Activated CD4-positive, alpha-beta T cell treated with anti-CD3 and anti-CD28 coated beads for 36 hours (primary cell): ENCODE results near the gene CACNA2D3. TPM values are rescaled to one million over a fixed set of nuclear protein-coding genes. Genes with fewer than 3 reads are reported as not detected.

Source experiments
- ATAC-seq: fragments of 200-7000 bp; cut with Tn5 transposase; one replicate; pipeline ENCODE4 v1.10.0; 2021; ENCODE audit warnings: mild to moderate bottlenecking, moderate library complexity
- CTCF ChIA-PET: fragments of 350-600 bp; sonication (Branson Sonifier 250); formaldehyde crosslinking; loops from one replicate; lab custom pipeline; 2021; ENCODE audit warnings: antibody characterized with exemption; lab: Charles Lee
- POLR2A ChIA-PET: fragments of 350-600 bp; sonication (Branson Sonifier 250); formaldehyde crosslinking; loops from one replicate; lab custom pipeline; 2021; ENCODE audit warnings: antibody characterized with exemption, inconsistent platforms; lab: Charles Lee
- DNase-seq: peaks from one replicate; pipeline ENCODE4 v3.0.0-alpha.2; 2020
- H3K27ac Mint-ChIP-seq: one replicate; pipeline ENCODE4 v1.8.0; 2021; ENCODE audit warnings: mixed read lengths
- H3K27me3 Mint-ChIP-seq: one replicate; pipeline ENCODE4 v1.8.0; 2021; ENCODE audit warnings: mixed read lengths
- H3K36me3 Mint-ChIP-seq: one replicate; pipeline ENCODE4 v1.8.0; 2021; ENCODE audit warnings: low read depth, mixed read lengths
- H3K4me1 Mint-ChIP-seq: one replicate; pipeline ENCODE4 v1.8.0; 2021; ENCODE audit warnings: mixed read lengths
- H3K4me3 Mint-ChIP-seq: one replicate; pipeline ENCODE4 v1.8.0; 2021; ENCODE audit warnings: mild to moderate bottlenecking, moderate library complexity, mixed read lengths
- H3K9me3 Mint-ChIP-seq: one replicate; pipeline ENCODE4 v1.8.0; 2021; ENCODE audit warnings: low read depth, mixed read lengths
- intact Hi-C, 2 experiments: fragments of 100-400 bp; cut with DNase I in 1 of 2; cut with micrococcal nuclease in 1 of 2; formaldehyde crosslinking; loops; one replicate each; pipeline versions ENCODE4 v1.14.2 to v1.15.1; 2022 to 2024; cut with DNase I, micrococcal nuclease
- total RNA-seq, 2 experiments: library from RNA; stranded (reverse); gene quantifications; one replicate each; pipeline ENCODE4 v1.2.3, GENCODE V29; 2021

CACNA2D3 gene
- total RNA-seq, 2 experiments from 2014 or later, result not detected

DNA sequence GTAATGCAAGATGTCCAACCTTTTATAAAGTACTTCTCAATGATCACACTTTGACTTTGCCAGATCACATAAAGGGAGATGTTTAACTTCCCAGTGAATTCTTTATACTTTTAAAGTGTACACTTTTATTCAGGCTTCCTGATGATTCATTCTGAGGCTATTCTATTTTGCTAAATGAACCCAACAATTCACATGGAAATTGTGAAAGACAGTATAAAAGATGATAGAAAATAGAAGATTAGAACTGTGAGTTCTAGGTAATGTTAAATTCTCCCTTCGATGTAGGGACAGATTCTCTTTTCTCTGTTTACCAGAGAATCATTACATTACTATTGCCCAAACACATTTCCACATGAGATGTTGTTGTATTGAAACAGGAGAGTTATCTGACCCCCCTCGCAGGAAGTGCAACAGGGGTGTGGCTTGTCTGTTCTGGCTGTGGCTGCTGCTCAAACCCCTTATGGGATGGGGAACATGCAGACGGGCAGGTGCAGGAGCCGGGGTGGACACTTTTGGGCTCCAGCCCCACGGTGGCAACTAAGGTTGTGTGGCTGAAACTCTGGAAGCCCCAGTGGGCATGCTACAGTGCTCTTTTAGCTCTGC is 936.8 kb downstream of the CACNA2D3 start:
- no peaks in the 10 kb centered on the region for H3K36me3 Mint-ChIP-seq
- intact Hi-C loops, result no loop called here
- no peaks in the 10 kb centered on the region for H3K4me1 Mint-ChIP-seq
- H3K9me3 Mint-ChIP-seq, result peaks cover 3% of the 10 kb centered on the region
- no peak overlapping the region for H3K27ac Mint-ChIP-seq
- DNase-seq, result no peak
- H3K27me3 Mint-ChIP-seq, result peaks cover 3% of the 10 kb centered on the region
- ChIA-PET POLR2A (no interaction called here), CTCF (interaction anchor here (0.6 kb wide), 1 partner anchor 729 kb away, joined by 3 read pairs; no protein-coding TSS in a partner anchor)
- ATAC-seq, result no peak
- no peak overlapping the region for H3K4me3 Mint-ChIP-seq

GRCh38 chr3:55060896-55061719 is 938.8 kb downstream of the CACNA2D3 start:
- Mint-ChIP-seq H3K4me1 (no peaks in the 10 kb centered on the region), H3K27ac (no peak overlapping the region), H3K9me3 (peaks cover 3% of the 10 kb centered on the region), H3K4me3 (no peak overlapping the region), H3K36me3 (no peaks in the 10 kb centered on the region), H3K27me3 (peaks cover 3% of the 10 kb centered on the region)
- ChIA-PET POLR2A (no interaction called here), CTCF (interaction anchor here (0.6 kb wide), 1 partner anchor 15 kb away, joined by 3 read pairs; no protein-coding TSS in a partner anchor)
- intact Hi-C loops, result no loop called here
- DNase-seq (no peak), ATAC-seq (no peak)

DNA sequence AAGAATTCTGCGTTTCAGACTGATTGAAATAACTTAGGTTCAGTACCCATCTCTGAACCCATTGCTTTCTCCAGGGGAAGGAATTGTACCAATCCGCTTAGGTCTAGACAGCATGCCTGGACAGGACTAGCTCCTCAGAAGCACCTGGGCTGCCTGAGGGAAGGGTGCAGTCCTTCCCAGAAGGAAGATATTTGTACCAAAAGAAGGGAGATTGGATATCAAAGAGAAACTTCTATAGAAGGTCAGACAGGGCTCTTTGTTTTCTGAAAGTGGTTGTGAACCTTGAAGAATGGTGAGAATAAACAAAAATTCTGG is 939.3 kb downstream of the CACNA2D3 start:
- no peak for DNase-seq
- Mint-ChIP-seq H3K27me3 (peaks cover under 1% of the 10 kb centered on the region), H3K4me1 (no peaks in the 10 kb centered on the region), H3K4me3 (no peak overlapping the region), H3K9me3 (no peaks in the 10 kb centered on the region), H3K27ac (no peak overlapping the region), H3K36me3 (no peaks in the 10 kb centered on the region)
- POLR2A ChIA-PET, result no interaction called here
- no peak for ATAC-seq
- intact Hi-C loops, result no loop called here
- CTCF ChIA-PET, result interaction anchor here (0.6 kb wide), 1 partner anchor 15 kb away, joined by 3 read pairs; no protein-coding TSS in a partner anchor

GRCh38 chr3:55064164-55064563 is 941.8 kb downstream of the CACNA2D3 start:
- ATAC-seq (no peak), DNase-seq (no peak)
- CTCF ChIA-PET, result no interaction called here
- no peaks in the 10 kb centered on the region for H3K9me3 Mint-ChIP-seq
- H3K27me3 Mint-ChIP-seq, result no peaks in the 10 kb centered on the region
- intact Hi-C loops, result no loop called here
- H3K4me3 Mint-ChIP-seq, result no peak overlapping the region
- no peaks in the 10 kb centered on the region for H3K36me3 Mint-ChIP-seq
- no peaks in the 10 kb centered on the region for H3K4me1 Mint-ChIP-seq
- POLR2A ChIA-PET, result no interaction called here
- no peak overlapping the region for H3K27ac Mint-ChIP-seq

- intact Hi-C loops, result no loop called here
- Mint-ChIP-seq H3K27ac (no peak overlapping the region), H3K4me1 (no peaks in the 10 kb centered on the region), H3K9me3 (no peaks in the 10 kb centered on the region), H3K27me3 (no peaks in the 10 kb centered on the region), H3K4me3 (no peak overlapping the region), H3K36me3 (no peaks in the 10 kb centered on the region)
- ChIA-PET CTCF (no interaction called here), POLR2A (no interaction called here)
- DNase-seq (no peak), ATAC-seq (no peak)
Observed at GRCh38 chr3:55065331-55065730, 943.0 kb downstream of the CACNA2D3 start.

DNA sequence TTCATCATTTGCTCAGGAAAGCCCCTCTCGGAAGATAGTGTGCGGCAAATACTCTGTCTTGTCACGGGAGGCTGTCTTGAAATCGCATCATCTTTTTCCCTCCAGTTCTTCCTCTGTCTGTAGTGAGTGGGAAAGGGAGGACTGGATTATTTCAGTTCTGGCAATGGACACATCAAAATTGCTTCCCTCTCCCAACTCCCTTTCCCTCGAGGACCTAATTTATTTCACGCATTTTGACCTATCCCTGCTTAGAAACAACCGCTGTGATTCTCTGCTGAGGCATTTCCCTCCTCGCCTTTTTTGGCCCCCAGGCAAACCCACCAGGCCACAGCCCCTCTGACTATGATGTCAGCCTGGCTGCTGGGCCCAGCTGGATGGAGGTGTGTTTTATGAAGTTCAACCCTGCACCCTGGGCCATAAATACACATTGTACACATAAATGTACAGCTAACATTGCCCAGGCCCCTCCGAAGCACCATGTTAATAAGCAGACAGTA is 944.2 kb downstream of the CACNA2D3 start:
- H3K36me3 Mint-ChIP-seq, result no peaks in the 10 kb centered on the region
- H3K4me1 Mint-ChIP-seq, result no peaks in the 10 kb centered on the region
- ChIA-PET POLR2A (no interaction called here), CTCF (interaction anchor here (0.8 kb wide), 1 partner anchor 14 kb away, joined by 3 read pairs; no protein-coding TSS in a partner anchor)
- H3K27me3 Mint-ChIP-seq, result no peaks in the 10 kb centered on the region
- no peak for DNase-seq
- ATAC-seq, result no peak
- no peaks in the 10 kb centered on the region for H3K9me3 Mint-ChIP-seq
- H3K4me3 Mint-ChIP-seq, result no peak overlapping the region
- intact Hi-C loops, result no loop called here
- no peak overlapping the region for H3K27ac Mint-ChIP-seq

GRCh38 chr3:55069950-55070349 is 947.6 kb downstream of the CACNA2D3 start:
- intact Hi-C loops, result no loop called here
- ChIA-PET POLR2A (no interaction called here), CTCF (interaction anchor here (0.6 kb wide), 1 partner anchor 79 kb away, joined by 3 read pairs; no protein-coding TSS in a partner anchor)
- no peak overlapping the region for H3K27ac Mint-ChIP-seq
- DNase-seq (no peak), ATAC-seq (no peak)
- H3K27me3 Mint-ChIP-seq, result no peaks in the 10 kb centered on the region
- no peaks in the 10 kb centered on the region for H3K9me3 Mint-ChIP-seq
- H3K4me1 Mint-ChIP-seq, result no peaks in the 10 kb centered on the region
- no peaks in the 10 kb centered on the region for H3K36me3 Mint-ChIP-seq
- H3K4me3 Mint-ChIP-seq, result no peak overlapping the region

DNA sequence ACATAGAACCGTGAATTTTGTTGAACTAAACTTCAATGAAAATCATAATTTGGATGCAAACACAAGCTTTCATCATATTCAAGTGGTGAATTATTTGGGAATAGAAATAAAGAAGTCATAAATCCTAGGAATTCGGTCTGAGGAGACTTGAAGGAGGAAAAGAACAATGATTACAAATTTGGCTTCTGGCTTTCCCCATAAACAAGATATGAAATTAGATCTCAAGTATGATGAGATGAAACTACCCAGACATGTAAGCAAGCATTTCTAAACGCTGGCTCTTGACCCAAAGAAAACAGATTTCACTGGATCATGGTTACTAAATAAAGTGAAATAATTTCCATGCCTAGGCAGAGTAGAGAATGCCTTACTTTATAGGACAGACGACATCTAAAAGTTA is 952.4 kb downstream of the CACNA2D3 start:
- CTCF ChIA-PET, result no interaction called here
- no peak overlapping the region for H3K4me3 Mint-ChIP-seq
- POLR2A ChIA-PET, result no interaction called here
- peaks cover 2% of the 10 kb centered on the region for H3K27me3 Mint-ChIP-seq
- ATAC-seq (no peak), DNase-seq (no peak)
- H3K27ac Mint-ChIP-seq, result no peak overlapping the region
- no peaks in the 10 kb centered on the region for H3K36me3 Mint-ChIP-seq
- H3K9me3 Mint-ChIP-seq, result no peaks in the 10 kb centered on the region
- intact Hi-C loops, result no loop called here
- H3K4me1 Mint-ChIP-seq, result no peaks in the 10 kb centered on the region

- Mint-ChIP-seq H3K27me3 (peaks cover 2% of the 10 kb centered on the region), H3K4me3 (no peak overlapping the region), H3K27ac (no peak overlapping the region), H3K36me3 (no peaks in the 10 kb centered on the region), H3K4me1 (no peaks in the 10 kb centered on the region), H3K9me3 (no peaks in the 10 kb centered on the region)
- DNase-seq (no peak), ATAC-seq (no peak)
- ChIA-PET CTCF (interaction anchor here (0.6 kb wide), 1 partner anchor 14 kb away, joined by 3 read pairs; no protein-coding TSS in a partner anchor), POLR2A (no interaction called here)
- intact Hi-C loops, result no loop called here
Observed at GRCh38 chr3:55075846-55076245, 953.5 kb downstream of the CACNA2D3 start.

DNA sequence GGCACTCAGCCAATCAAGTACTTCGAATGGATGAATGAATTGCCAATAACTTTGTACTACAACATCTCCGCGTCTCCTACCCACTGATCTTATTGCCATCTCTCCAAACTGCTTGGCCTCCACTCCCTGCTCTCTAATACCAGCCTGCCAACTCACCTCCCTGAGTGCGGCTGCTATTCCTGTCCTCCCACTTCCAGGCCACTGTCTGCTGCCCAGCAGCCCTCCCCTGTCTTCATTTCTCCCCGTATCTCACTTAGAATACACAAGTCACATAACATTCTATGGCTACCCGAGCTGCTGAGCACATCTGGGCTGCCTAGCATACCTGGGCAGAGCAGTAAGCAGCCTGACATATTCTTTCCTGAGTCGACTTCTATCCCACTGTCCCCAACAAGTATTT is 955.4 kb downstream of the CACNA2D3 start:
- no peak for DNase-seq
- no peaks in the 10 kb centered on the region for H3K9me3 Mint-ChIP-seq
- no peaks in the 10 kb centered on the region for H3K4me1 Mint-ChIP-seq
- no peak overlapping the region for H3K27ac Mint-ChIP-seq
- ATAC-seq, result no peak
- no peak overlapping the region for H3K4me3 Mint-ChIP-seq
- intact Hi-C loops, result no loop called here
- CTCF ChIA-PET, result no interaction called here
- H3K27me3 Mint-ChIP-seq, result peaks cover 2% of the 10 kb centered on the region
- POLR2A ChIA-PET, result no interaction called here
- no peaks in the 10 kb centered on the region for H3K36me3 Mint-ChIP-seq

- peaks cover 2% of the 10 kb centered on the region for H3K27me3 Mint-ChIP-seq
- no peak overlapping the region for H3K4me3 Mint-ChIP-seq
- DNase-seq (no peak), ATAC-seq (no peak)
- POLR2A ChIA-PET, result no interaction called here
- intact Hi-C loops, result no loop called here
- CTCF ChIA-PET, result no interaction called here
- no peaks in the 10 kb centered on the region for H3K9me3 Mint-ChIP-seq
- H3K4me1 Mint-ChIP-seq, result no peaks in the 10 kb centered on the region
- no peak overlapping the region for H3K27ac Mint-ChIP-seq
- no peaks in the 10 kb centered on the region for H3K36me3 Mint-ChIP-seq
Observed at GRCh38 chr3:55078876-55079275, 956.5 kb downstream of the CACNA2D3 start.

GRCh38 chr3:55085231-55085630 is 962.9 kb downstream of the CACNA2D3 start:
- Mint-ChIP-seq H3K36me3 (no peaks in the 10 kb centered on the region), H3K9me3 (no peaks in the 10 kb centered on the region), H3K4me1 (no peaks in the 10 kb centered on the region), H3K27ac (no peak overlapping the region), H3K4me3 (no peak overlapping the region), H3K27me3 (no peaks in the 10 kb centered on the region)
- ChIA-PET CTCF (no interaction called here), POLR2A (no interaction called here)
- intact Hi-C loops, result no loop called here
- no peak for DNase-seq
- no peak for ATAC-seq
